Measurements from ENCODE around the gene TUBAL3.

DNA sequence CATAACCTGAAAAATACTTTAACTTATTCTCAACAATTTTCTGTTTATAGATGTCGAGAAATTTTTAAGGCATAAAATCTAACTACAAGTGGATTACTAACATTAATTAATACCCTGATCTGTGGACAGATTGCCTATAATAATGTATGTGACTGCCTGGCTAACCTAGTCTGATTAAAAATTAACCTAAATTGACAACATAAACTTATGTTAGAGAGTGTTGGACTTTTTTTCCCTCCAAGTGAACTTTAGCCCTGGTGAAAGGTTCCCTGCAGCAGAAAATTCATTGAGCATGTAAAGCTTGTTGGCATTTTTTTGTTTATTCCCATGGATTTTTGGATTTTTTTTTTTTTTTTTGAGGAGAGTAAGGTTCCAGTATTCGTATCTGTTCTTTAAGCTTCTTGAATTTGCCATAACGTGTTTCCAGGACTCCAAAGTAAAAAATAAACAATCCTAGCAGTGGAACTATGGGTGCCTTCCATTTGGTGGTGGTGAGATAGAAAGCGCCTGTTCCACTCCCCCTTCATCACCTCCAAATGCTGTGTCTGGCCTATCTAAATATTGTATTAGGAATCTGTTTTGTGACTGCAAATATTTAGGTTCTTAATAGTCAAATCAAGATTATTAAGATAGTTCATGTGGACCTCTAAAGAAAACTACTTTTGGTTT, 43.8 kb upstream of the TUBAL3 start:
- TF ChIP-seq, protein P1, sequence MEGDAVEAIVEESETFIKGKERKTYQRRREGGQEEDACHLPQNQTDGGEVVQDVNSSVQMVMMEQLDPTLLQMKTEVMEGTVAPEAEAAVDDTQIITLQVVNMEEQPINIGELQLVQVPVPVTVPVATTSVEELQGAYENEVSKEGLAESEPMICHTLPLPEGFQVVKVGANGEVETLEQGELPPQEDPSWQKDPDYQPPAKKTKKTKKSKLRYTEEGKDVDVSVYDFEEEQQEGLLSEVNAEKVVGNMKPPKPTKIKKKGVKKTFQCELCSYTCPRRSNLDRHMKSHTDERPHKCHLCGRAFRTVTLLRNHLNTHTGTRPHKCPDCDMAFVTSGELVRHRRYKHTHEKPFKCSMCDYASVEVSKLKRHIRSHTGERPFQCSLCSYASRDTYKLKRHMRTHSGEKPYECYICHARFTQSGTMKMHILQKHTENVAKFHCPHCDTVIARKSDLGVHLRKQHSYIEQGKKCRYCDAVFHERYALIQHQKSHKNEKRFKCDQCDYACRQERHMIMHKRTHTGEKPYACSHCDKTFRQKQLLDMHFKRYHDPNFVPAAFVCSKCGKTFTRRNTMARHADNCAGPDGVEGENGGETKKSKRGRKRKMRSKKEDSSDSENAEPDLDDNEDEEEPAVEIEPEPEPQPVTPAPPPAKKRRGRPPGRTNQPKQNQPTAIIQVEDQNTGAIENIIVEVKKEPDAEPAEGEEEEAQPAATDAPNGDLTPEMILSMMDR (IDR thresholded peaks at IDR 0.05; ENCODE audit: insufficient read depth, low read depth, low read length): no peak
- no peak for TF ChIP-seq EZH2 (IDR thresholded peaks at IDR 0.05; ENCODE audit: insufficient read depth, low read length)

All from astrocyte (in vitro differentiated cells and primary cell).